Measurements from ENCODE around the gene PIK3R5. TPM values are rescaled to one million over a fixed set of nuclear protein-coding genes. Genes with fewer than 3 reads are reported as not detected.

The PIK3R5 gene
- total RNA-seq, 1 donor from 2014 or later, result 42.0 TPM

DNA sequence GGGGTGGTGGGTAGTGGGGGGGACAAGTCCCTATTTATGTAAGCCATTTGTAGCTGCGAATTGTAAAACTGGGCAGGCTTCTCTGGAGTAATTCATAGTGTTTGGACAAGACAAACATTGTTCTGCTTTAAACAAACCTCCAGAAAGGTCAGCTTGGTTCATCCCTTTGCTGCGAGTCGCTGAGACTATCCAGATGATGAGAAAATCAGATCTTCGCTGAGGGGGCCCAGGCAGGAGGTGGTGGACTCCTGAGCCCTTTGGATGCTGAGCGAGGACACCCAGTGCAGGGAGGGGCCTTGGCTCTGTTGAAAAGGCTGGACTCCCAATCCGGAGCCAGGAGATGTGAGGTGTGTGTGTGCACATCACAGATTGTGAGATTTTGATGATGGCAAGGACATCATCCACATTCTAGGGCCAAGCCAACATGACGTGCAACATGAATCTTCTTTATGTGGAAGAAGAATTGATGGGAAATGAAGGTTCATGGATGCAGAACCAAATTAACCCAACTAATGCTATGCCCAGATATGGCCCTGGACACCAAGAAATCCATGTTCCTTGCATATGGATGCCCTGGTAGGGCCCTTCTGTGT is 40.8 kb upstream of the PIK3R5 start:
- intact Hi-C loops (cut with DNase I), result no loop called here
- DNase-seq (ENCODE audit: low spot score in 2 of 2), result peak in 1 of 2 donors; percentile 28
- Histone ChIP-seq H3K27ac (no peak overlapping the region), H3K36me3 (no peaks in the 10 kb centered on the region), H3K4me1 (peaks cover 0 to 4% of the 10 kb centered on the region in 2 donors), H3K27me3 (no peaks in the 10 kb centered on the region), H3K9me3 (no peaks in the 10 kb centered on the region), H3K4me3 (no peak overlapping the region)
- TF ChIP-seq CTCF (IDR thresholded peaks at IDR 0.05), result no peak

DNA sequence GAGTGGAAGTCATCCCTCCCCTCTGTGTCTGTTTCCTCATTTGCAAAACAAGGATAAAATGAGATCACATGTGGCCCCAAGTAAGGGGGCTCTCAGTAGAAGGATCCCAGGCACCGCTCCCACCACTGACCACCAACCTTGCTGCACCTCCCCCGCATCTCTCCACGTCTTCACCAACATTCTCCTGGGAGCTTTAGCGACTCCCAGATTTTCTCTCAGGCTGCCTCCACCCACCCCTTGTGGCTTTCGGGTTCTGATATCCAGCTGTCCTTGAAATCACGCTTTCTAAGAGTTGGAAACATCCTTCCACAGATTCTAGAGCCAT is 39.4 kb upstream of the PIK3R5 start:
- no peak for TF ChIP-seq CTCF (IDR thresholded peaks at IDR 0.05)
- peaks cover 0 to 4% of the 10 kb centered on the region in 2 donors for H3K4me1 ChIP-seq
- H3K27ac ChIP-seq, result no peak overlapping the region
- DNase-seq (ENCODE audit: low spot score in 2 of 2), result peak in 1 of 2 donors; percentile 40
- H3K36me3 ChIP-seq, result no peaks in the 10 kb centered on the region
- no peaks in the 10 kb centered on the region for H3K27me3 ChIP-seq
- no peak overlapping the region for H3K4me3 ChIP-seq
- intact Hi-C loops (cut with DNase I), result no loop called here
- H3K9me3 ChIP-seq, result no peaks in the 10 kb centered on the region

DNA sequence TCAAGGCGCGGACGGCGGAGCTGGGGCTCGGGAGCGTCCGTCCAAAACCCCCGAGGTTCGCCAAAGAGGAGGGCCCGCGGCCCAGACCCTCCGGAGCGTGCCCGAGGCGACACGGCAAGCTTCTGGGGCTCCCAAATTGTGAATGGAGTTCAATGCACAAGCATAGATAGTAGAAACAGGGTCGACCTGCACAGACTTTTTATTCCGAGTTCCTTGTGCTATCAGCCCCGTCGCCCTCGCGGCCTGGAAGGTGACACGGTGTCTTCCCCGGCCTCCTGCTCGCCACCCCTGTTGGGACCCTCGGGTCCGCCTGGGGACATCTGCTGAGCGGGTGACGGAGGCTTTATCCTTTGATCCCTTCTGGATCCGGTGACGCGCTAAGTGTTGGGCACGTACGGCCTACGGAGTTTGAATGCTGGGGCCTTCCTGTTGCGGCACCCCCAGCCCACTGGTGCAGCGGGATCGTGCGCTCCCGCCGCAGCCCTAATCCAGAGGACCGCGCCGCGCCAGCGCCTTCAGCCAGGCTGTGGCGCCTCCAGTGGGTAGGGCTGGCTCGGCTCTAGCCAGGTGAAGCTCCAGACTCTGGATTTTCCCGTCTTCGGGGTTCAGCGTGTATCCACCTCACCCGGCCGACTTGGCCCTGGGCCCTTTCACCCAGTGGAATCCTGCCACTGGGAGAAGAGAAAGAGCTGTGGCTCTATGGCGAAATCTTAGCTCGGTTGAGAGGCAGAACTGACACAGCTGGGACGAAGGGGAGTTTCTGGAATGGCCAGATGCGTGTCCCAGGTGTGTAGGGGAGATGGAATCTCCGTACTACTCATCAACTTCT is 38.8 kb upstream of the PIK3R5 start:
- Histone ChIP-seq H3K27me3 (no peaks in the 10 kb centered on the region), H3K36me3 (no peaks in the 10 kb centered on the region), H3K4me1 (peaks cover 0 to 4% of the 10 kb centered on the region in 2 donors), H3K4me3 (peak overlapping the region; percentile 64 to 77), H3K27ac (no peak overlapping the region), H3K9me3 (no peaks in the 10 kb centered on the region)
- no peak for TF ChIP-seq CTCF (IDR thresholded peaks at IDR 0.05)
- intact Hi-C loops (cut with DNase I), result no loop called here
- peak in 1 of 2 donors; percentile 56 for DNase-seq (ENCODE audit: low spot score in 2 of 2)

DNA sequence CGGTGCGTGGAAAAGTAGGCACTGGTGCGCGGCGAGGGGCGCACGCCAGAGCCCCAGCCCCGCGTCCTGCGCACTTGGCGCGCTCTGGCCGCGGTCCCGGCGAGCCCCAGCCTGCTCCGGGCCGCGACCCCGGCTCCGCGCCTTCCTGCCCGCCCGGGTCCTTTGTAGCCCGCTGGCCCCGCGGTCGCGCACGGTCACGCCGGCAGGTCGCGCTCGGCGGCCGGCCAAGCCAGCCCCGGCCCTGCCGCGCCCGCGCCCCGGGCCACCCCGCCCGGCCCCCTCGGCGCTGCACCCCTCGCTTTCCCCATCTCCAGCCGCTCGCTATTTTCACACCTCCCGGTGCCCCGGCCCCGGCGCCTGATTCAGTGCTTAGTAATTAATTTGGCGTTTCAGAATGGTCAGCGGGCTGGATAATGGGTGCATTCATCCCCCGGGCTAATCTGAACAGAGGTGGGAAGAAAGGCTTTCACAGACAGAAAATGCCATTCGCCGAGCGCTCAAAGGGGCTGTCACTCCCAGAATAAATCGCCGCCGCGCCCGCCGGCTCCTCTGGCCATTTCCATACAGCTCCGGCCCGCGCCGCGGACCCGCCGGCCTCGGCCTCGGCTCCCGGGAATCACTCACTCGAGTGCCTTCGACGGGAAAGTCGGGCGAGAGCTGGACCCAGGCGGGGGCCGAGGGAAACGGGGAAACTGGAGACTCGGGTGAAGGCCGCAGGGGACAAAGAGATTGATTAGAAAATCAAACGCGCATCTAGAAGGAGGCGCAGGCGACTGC is 38.0 kb upstream of the PIK3R5 start:
- Histone ChIP-seq H3K4me1 (peaks cover 0 to 4% of the 10 kb centered on the region in 2 donors), H3K4me3 (peak overlapping the region; percentile 64 to 77), H3K9me3 (no peaks in the 10 kb centered on the region), H3K36me3 (no peaks in the 10 kb centered on the region), H3K27me3 (no peaks in the 10 kb centered on the region), H3K27ac (peak overlapping the region in 1 of 2 donors; percentile 22)
- no peak for TF ChIP-seq CTCF (IDR thresholded peaks at IDR 0.05)
- peak in 1 of 2 donors; percentile 62 for DNase-seq (ENCODE audit: low spot score in 2 of 2)
- intact Hi-C loops (cut with DNase I), result loop anchor here (1.0 kb wide), 3 partner anchors 19 to 289 kb away; no protein-coding TSS in a partner anchor

DNA sequence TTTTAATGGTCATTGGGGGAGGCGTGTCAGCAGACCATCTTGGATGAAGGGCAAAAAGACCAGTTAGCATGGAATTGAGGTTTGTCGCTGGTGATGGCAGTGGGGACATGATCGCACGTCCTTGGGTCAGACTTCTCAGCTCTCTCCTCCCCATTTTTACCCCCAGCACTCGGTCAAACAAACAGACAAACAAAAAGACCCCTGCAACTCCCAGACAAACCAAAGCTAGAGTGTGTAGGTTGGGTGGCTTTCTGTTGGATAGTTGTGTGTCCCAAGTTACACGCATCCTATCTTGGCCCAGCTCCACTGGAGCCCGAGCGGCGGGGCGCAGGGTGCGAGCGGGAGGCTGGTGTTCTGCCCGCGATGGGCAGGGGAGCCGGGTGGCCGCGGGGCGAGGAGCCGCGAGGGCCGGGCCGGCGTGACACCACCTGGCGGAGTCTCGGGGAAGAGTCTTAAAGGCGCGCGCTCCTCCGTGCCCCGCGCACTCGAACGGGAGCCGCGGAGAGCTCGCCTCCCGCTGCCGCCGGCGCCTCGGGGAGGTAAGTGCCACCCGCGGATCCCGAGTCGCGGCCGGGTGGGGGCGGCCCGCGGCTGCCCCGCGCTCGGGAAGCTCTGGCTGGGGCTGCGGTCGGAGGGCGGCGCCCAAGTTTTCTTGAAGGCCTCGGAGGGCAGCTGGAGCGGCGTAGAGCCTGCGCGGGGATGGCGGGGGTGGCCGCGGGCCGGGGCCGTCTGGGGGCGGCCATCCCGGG is 37.3 kb upstream of the PIK3R5 start:
- intact Hi-C loops (cut with DNase I), result loop anchor here (1.0 kb wide), 3 partner anchors 20 to 290 kb away; no protein-coding TSS in a partner anchor
- H3K9me3 ChIP-seq, result no peaks in the 10 kb centered on the region
- H3K4me3 ChIP-seq, result peak overlapping the region; percentile 64 to 77
- peaks cover 0 to 4% of the 10 kb centered on the region in 2 donors for H3K4me1 ChIP-seq
- peak overlapping the region in 1 of 2 donors; percentile 19 for H3K27ac ChIP-seq
- peak in 1 of 2 donors; percentile 65 for DNase-seq (ENCODE audit: low spot score in 2 of 2)
- peak; percentile 30 to 37 (median 30) for TF ChIP-seq CTCF (IDR thresholded peaks at IDR 0.05)
- no peaks in the 10 kb centered on the region for H3K27me3 ChIP-seq
- H3K36me3 ChIP-seq, result no peaks in the 10 kb centered on the region

Measured in ascending aorta (tissue), 2 donors.